ENCODE results near the gene GNPAT. TPM values are rescaled to one million over a fixed set of nuclear protein-coding genes. Genes with fewer than 3 reads are reported as not detected.

The GNPAT gene
- total RNA-seq, 2 experiments from 2014 or later: 56.2 to 60.3 TPM

GRCh38 chr1:231266811-231267322, 25.9 kb downstream of the GNPAT start:
- no peak for DNase-seq
- intact Hi-C loops (cut with micrococcal nuclease): no loop called here
- Mint-ChIP-seq H3K27ac (no peak overlapping the region), H3K9me3 (no peaks in the 10 kb centered on the region), H3K36me3 (peaks cover 43% of the 10 kb centered on the region), H3K4me1 (ENCODE audit: low read depth) (peaks cover under 1% of the 10 kb centered on the region), H3K27me3 (no peaks in the 10 kb centered on the region), H3K4me3 (no peak overlapping the region)
- CTCF ChIA-PET: interaction anchor here (0.6 kb wide), 1 partner anchor 17 kb away, joined by 3 read pairs; no protein-coding TSS in a partner anchor
- POLR2A ChIA-PET: no interaction called here

DNA sequence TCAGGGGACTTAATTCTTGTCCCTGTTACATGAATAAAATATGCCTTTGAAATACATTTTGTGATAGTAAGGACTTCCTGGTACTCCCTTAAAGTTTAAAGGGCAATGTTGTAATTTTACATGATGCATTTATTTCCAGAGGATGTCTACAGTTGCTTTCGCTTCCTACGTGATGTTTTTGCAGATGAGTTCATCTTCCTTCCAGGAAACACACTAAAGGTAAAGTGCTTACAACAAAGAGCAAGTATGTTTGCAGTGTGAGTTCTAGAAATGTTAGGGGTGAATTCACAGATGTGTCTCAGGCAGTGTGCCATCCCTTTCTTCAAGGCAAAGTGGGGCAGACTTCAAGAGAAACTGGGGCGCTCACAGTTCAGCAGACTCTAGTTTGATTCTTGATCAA, 31.2 kb downstream of the GNPAT start:
- no peaks in the 10 kb centered on the region for H3K9me3 Mint-ChIP-seq
- H3K27ac Mint-ChIP-seq: peak overlapping the region; percentile 89
- CTCF ChIA-PET: no interaction called here
- POLR2A ChIA-PET: no interaction called here
- peaks cover 49% of the 10 kb centered on the region for H3K36me3 Mint-ChIP-seq
- intact Hi-C loops (cut with micrococcal nuclease): loop anchor here (5.0 kb wide), 1 partner anchor 65 kb away; the partner anchor contains the start of genes EXOC8 and SPRTN
- H3K27me3 Mint-ChIP-seq: no peaks in the 10 kb centered on the region
- DNase-seq: no peak
- no peak overlapping the region for H3K4me3 Mint-ChIP-seq
- H3K4me1 Mint-ChIP-seq (ENCODE audit: low read depth): peaks cover 16% of the 10 kb centered on the region

DNA sequence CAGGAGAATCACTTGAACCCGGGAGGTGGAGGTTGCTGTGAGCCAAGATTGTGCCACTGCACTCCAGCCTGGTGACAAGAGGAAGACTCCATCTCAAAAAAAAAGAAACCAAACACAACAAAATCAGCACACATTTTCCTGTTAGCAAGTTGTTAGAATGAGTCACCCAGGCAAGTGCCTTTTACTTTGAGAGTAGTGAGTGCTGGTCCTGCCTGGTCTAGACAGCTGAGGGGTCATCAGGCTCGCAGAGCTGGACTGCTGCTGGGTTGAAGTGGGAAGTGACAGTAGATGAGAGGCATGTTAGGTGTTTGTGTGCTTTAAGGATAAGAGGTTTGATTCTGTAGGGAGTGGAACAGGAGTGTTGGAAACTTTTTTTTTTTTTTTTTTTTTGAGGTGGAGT, 31.9 kb downstream of the GNPAT start:
- no peaks in the 10 kb centered on the region for H3K27me3 Mint-ChIP-seq
- peak overlapping the region; percentile 77 for H3K27ac Mint-ChIP-seq
- intact Hi-C loops (cut with micrococcal nuclease): loop anchor here (5.0 kb wide), 1 partner anchor 64 kb away; the partner anchor contains the start of genes EXOC8 and SPRTN
- CTCF ChIA-PET: no interaction called here
- H3K4me3 Mint-ChIP-seq: no peak overlapping the region
- H3K9me3 Mint-ChIP-seq: no peaks in the 10 kb centered on the region
- peaks cover 51% of the 10 kb centered on the region for H3K36me3 Mint-ChIP-seq
- POLR2A ChIA-PET: interaction anchor here (0.7 kb wide), 1 partner anchor 48 kb away, joined by 3 read pairs; no protein-coding TSS in a partner anchor
- peaks cover 16% of the 10 kb centered on the region for H3K4me1 Mint-ChIP-seq (ENCODE audit: low read depth)
- DNase-seq: no peak

DNA sequence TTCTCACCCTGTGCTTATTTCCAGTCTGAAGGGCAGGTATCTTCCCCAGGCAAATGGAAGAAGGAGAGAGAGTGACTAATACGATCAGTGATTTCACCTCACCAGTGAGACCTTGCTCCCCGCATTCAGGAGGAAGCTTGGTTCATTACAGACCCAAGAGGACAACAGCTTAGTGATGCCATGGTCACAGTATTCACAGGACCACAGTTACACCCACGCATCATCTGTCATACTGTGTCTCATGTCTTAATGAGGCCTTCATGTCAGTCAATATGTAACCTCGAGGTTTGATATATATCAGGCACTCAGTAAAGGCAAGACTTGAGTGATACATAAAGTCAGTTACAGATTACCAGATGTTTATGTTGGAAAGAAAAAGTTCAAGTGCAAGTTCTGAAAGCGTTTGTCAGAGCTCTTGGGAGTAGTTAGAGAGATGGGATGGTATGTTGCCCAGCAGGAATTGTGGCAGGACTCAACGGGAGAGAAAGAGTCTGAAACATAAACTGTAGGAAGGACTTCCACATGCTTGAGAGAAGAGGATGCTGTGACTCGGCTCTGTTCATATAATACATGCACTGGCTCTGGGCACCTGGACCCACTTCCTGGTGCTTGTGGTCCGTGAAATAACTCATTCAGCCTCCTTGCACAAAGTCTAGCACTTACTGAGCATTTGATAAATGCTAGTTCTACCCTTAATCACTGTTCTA, 33.3 kb downstream of the GNPAT start:
- ChIA-PET CTCF (interaction anchor here (1.4 kb wide), 1 partner anchor 41 kb away, joined by 3 read pairs; no protein-coding TSS in a partner anchor), POLR2A (no interaction called here)
- DNase-seq: peak; percentile 39
- Mint-ChIP-seq H3K9me3 (no peaks in the 10 kb centered on the region), H3K27me3 (no peaks in the 10 kb centered on the region), H3K4me1 (ENCODE audit: low read depth) (peaks cover 16% of the 10 kb centered on the region), H3K27ac (peak overlapping the region; percentile 18), H3K4me3 (no peak overlapping the region), H3K36me3 (peaks cover 52% of the 10 kb centered on the region)
- intact Hi-C loops (cut with micrococcal nuclease): loop anchor here (5.0 kb wide), 1 partner anchor 63 kb away; the partner anchor contains the start of genes EXOC8 and SPRTN

DNA sequence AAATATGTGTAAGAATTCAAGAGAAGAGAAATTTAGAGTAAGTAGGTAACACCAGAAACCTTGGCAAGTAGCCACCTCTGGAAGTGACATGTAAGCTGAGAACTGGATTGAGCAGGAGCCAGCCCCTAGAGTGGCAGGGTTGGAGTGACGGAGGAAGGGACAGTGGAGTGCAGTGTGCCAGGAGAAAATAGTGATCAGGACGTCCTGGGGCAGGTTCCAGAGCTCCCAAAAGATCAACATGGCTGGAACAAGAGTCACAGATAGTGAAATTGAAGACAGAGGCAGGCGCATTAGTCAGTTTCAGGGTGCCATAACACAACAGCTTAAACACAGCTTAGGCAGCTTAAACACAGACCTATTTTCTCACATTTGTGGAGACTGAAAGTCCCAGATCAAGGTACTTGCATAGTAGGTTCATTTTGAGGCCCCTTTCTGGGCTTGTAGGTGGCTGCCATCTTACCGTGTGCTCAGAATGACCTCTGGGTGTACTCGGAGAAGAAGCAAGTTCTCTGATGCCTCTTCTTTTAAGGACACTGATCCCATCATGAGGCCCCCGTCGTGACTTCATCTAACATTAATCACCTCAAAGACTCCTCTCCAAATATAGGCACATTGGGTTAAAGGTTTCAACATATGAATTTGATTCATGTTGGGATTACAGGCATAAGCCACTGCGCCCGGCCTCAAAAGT, 37.2 kb downstream of the GNPAT start:
- ChIA-PET CTCF (no interaction called here), POLR2A (no interaction called here)
- peaks cover 7% of the 10 kb centered on the region for H3K4me1 Mint-ChIP-seq (ENCODE audit: low read depth)
- H3K36me3 Mint-ChIP-seq: peaks cover 32% of the 10 kb centered on the region
- DNase-seq: no peak
- intact Hi-C loops (cut with micrococcal nuclease): no loop called here
- no peaks in the 10 kb centered on the region for H3K9me3 Mint-ChIP-seq
- H3K27me3 Mint-ChIP-seq: no peaks in the 10 kb centered on the region
- H3K27ac Mint-ChIP-seq: no peak overlapping the region
- H3K4me3 Mint-ChIP-seq: no peak overlapping the region

DNA sequence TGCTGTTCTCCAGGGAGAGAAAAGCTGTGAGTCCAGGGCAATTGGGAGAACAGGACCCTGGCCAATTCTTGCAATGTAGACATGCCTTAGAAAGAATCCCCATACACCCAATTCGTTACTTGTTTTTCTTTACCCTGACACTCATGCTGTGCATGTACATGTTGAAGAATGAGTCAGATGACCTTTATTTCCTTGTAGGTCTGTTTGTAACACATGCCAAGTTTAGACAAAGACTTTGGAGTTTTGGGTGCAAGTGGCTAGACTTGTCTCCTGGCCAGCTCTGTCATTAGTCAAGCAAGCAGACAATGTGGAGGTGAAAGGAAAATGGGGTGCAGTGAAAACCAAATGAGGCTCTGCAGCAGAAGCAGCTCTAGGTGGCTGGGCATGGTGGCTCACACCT, 38.1 kb downstream of the GNPAT start:
- H3K9me3 Mint-ChIP-seq: no peaks in the 10 kb centered on the region
- CTCF ChIA-PET: interaction anchor here (0.6 kb wide), 1 partner anchor 37 kb away, joined by 3 read pairs; no protein-coding TSS in a partner anchor
- no peak overlapping the region for H3K4me3 Mint-ChIP-seq
- POLR2A ChIA-PET: no interaction called here
- no peaks in the 10 kb centered on the region for H3K27me3 Mint-ChIP-seq
- peaks cover 2% of the 10 kb centered on the region for H3K4me1 Mint-ChIP-seq (ENCODE audit: low read depth)
- H3K27ac Mint-ChIP-seq: no peak overlapping the region
- intact Hi-C loops (cut with micrococcal nuclease): no loop called here
- no peak for DNase-seq
- peaks cover 30% of the 10 kb centered on the region for H3K36me3 Mint-ChIP-seq

- POLR2A ChIA-PET: no interaction called here
- Mint-ChIP-seq H3K4me3 (no peak overlapping the region), H3K9me3 (no peaks in the 10 kb centered on the region), H3K4me1 (ENCODE audit: low read depth) (no peaks in the 10 kb centered on the region), H3K36me3 (peaks cover 26% of the 10 kb centered on the region), H3K27ac (no peak overlapping the region), H3K27me3 (no peaks in the 10 kb centered on the region)
- no peak for DNase-seq
- intact Hi-C loops (cut with micrococcal nuclease): no loop called here
- CTCF ChIA-PET: no interaction called here
Observed at GRCh38 chr1:231279683-231280082, 38.7 kb downstream of the GNPAT start.

DNA sequence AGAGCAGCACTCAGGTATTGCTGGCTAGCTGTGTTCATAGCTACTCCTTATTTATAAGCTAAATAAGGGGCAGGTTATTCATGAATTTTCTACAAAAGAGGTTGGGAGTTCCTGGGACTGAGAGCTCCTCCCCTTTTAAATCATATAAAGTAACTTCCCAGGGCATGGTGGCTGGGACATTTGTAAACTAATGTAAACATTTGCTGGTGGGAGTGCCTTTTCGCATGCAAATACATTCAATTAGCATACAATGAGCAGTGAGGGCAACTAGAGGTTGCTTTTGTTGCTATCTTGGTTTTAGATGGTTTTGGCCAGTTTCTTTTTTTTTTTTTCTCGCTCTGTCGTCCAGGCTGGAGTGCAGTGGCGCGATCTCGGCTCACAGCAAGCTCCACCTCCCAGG, 43.4 kb downstream of the GNPAT start:
- Mint-ChIP-seq H3K4me3 (no peak overlapping the region), H3K36me3 (no peaks in the 10 kb centered on the region), H3K9me3 (no peaks in the 10 kb centered on the region), H3K4me1 (ENCODE audit: low read depth) (no peaks in the 10 kb centered on the region), H3K27ac (no peak overlapping the region), H3K27me3 (no peaks in the 10 kb centered on the region)
- ChIA-PET CTCF (interaction anchor here (1.2 kb wide), 1 partner anchor 18 kb away, joined by 3 read pairs; no protein-coding TSS in a partner anchor), POLR2A (no interaction called here)
- DNase-seq: no peak
- intact Hi-C loops (cut with micrococcal nuclease): no loop called here

GRCh38 chr1:231286603-231287002, 45.6 kb downstream of the GNPAT start:
- H3K9me3 Mint-ChIP-seq: no peaks in the 10 kb centered on the region
- ChIA-PET POLR2A (no interaction called here), CTCF (no interaction called here)
- H3K4me1 Mint-ChIP-seq (ENCODE audit: low read depth): no peaks in the 10 kb centered on the region
- no peak overlapping the region for H3K4me3 Mint-ChIP-seq
- H3K27me3 Mint-ChIP-seq: no peaks in the 10 kb centered on the region
- intact Hi-C loops (cut with micrococcal nuclease): no loop called here
- no peak for DNase-seq
- no peaks in the 10 kb centered on the region for H3K36me3 Mint-ChIP-seq
- no peak overlapping the region for H3K27ac Mint-ChIP-seq

GRCh38 chr1:231295938-231296337, 54.9 kb downstream of the GNPAT start:
- intact Hi-C loops (cut with micrococcal nuclease): no loop called here
- Mint-ChIP-seq H3K27me3 (no peaks in the 10 kb centered on the region), H3K4me1 (ENCODE audit: low read depth) (no peaks in the 10 kb centered on the region), H3K36me3 (no peaks in the 10 kb centered on the region), H3K27ac (no peak overlapping the region), H3K9me3 (no peaks in the 10 kb centered on the region), H3K4me3 (no peak overlapping the region)
- ChIA-PET POLR2A (no interaction called here), CTCF (no interaction called here)
- DNase-seq: no peak

DNA sequence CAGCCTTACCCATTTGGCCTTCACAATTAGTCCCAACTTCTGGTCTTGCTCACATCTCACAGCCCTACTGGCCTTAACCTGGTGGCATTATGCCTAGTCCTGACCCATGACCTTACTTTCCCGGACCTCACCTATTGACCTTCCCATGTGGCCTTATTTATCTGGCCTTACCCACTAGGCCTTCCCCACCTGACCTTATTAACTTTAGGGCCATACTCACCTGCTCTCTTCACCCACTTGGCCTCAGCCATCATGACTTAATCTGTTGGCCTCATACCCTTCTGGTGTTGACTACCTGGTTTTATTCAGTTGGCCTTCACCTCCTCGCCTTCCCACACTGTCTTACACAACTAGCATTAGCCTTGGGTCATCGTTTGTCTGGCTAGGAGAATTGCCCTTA, 61.0 kb downstream of the GNPAT start:
- Mint-ChIP-seq H3K4me1 (ENCODE audit: low read depth) (no peaks in the 10 kb centered on the region), H3K9me3 (no peaks in the 10 kb centered on the region), H3K27me3 (no peaks in the 10 kb centered on the region), H3K27ac (no peak overlapping the region), H3K4me3 (no peak overlapping the region), H3K36me3 (no peaks in the 10 kb centered on the region)
- ChIA-PET CTCF (no interaction called here), POLR2A (no interaction called here)
- no peak for DNase-seq
- intact Hi-C loops (cut with micrococcal nuclease): no loop called here

DNA sequence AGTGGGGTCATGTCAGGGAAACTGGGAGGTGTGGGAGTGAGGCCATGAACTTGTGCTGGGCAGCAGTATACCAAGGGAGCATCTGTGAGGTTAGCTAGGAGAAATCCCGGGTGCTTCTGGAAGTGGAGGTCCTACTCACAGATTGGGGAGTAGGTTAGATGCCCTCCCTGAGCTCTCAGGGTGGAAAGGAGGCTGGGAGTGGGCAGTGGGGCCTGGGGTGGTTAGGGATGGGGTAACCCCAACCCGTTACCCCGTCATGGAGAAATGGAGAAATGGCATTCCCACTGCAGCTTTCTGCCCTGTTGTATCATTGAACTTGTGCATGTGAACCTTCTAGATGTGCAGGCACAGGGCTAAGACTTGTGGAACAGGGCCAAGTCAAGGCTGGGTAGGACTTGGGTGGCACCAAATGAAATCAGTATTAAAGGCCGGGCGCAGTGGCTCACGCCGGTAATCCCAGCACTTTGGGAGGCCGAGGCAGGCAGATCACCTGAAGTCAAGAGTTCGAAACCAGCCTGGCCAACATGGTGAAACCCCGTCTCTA, 69.5 kb downstream of the GNPAT start:
- intact Hi-C loops (cut with micrococcal nuclease): no loop called here
- Mint-ChIP-seq H3K27me3 (no peaks in the 10 kb centered on the region), H3K27ac (no peak overlapping the region), H3K9me3 (no peaks in the 10 kb centered on the region), H3K4me3 (no peak overlapping the region), H3K4me1 (ENCODE audit: low read depth) (no peaks in the 10 kb centered on the region), H3K36me3 (no peaks in the 10 kb centered on the region)
- POLR2A ChIA-PET: no interaction called here
- CTCF ChIA-PET: no interaction called here
- no peak for DNase-seq
